Measurements from ENCODE around the gene RALGPS1. TPM values are rescaled to one million over a fixed set of nuclear protein-coding genes. Genes with fewer than 3 reads are reported as not detected.

Gene RALGPS1
- total and polyA plus RNA-seq, 10 donors: 2.5 to 27.3 (median 14.1) TPM

GRCh38 chr9:127007638-127008037, 93.1 kb downstream of the RALGPS1 start:
- WGBS, 5 donors: 86 to 92% (median 87%) methylated on average over 6 of the region's 6 CpGs
- Histone ChIP-seq H3K4me1 (no peaks in the 10 kb centered on the region), H3K36me3 (no peaks in the 10 kb centered on the region), H3K9me3 (no peaks in the 10 kb centered on the region), H3K27ac (no peak overlapping the region), H3K4me3 (no peak overlapping the region), H3K27me3 (replicated peaks in 1 of 7) (no peaks in the 10 kb centered on the region)
- intact Hi-C loops (cut with DNase I; ENCODE audit: low total_unique reads): no loop called here
- TF ChIP-seq POLR2AphosphoS5 (IDR thresholded peaks at IDR 0.05) (no peak), POLR2A (IDR thresholded peaks at IDR 0.05) (no peak), CTCF (IDR thresholded peaks at IDR 0.05 in 8 of 11, conservative IDR thresholded peaks at IDR 0.05 in 3 of 11) (no peak)
- DNase-seq: no peak

- Histone ChIP-seq H3K36me3 (no peaks in the 10 kb centered on the region), H3K4me3 (no peak overlapping the region), H3K27ac (no peak overlapping the region), H3K4me1 (no peaks in the 10 kb centered on the region), H3K9me3 (no peaks in the 10 kb centered on the region), H3K27me3 (replicated peaks in 1 of 7) (no peaks in the 10 kb centered on the region)
- no peak for DNase-seq
- TF ChIP-seq POLR2AphosphoS5 (IDR thresholded peaks at IDR 0.05) (no peak), POLR2A (IDR thresholded peaks at IDR 0.05) (no peak), CTCF (IDR thresholded peaks at IDR 0.05 in 8 of 11, conservative IDR thresholded peaks at IDR 0.05 in 3 of 11) (no peak)
- 85 to 100% (median 95%) methylated on average over 1 of the region's 1 CpG for WGBS, 5 donors
- intact Hi-C loops (cut with DNase I; ENCODE audit: low total_unique reads): no loop called here
These were observed 93.5 kb downstream of the RALGPS1 start for GRCh38 chr9:127008076-127008475.

- Histone ChIP-seq H3K27me3 (replicated peaks in 1 of 7) (no peaks in the 10 kb centered on the region), H3K4me1 (no peaks in the 10 kb centered on the region), H3K4me3 (no peak overlapping the region), H3K27ac (no peak overlapping the region), H3K36me3 (no peaks in the 10 kb centered on the region), H3K9me3 (no peaks in the 10 kb centered on the region)
- 83 to 96% (median 92%) methylated on average over 6 of the region's 6 CpGs for WGBS, 5 donors
- DNase-seq: no peak
- intact Hi-C loops (cut with DNase I; ENCODE audit: low total_unique reads): no loop called here
- TF ChIP-seq CTCF (IDR thresholded peaks at IDR 0.05 in 8 of 11, conservative IDR thresholded peaks at IDR 0.05 in 3 of 11): no peak
- TF ChIP-seq POLR2AphosphoS5 (IDR thresholded peaks at IDR 0.05): no peak
- TF ChIP-seq POLR2A (IDR thresholded peaks at IDR 0.05): no peak
These were observed 97.2 kb downstream of the RALGPS1 start for GRCh38 chr9:127011772-127012171.

GRCh38 chr9:127012250-127012649, 97.7 kb downstream of the RALGPS1 start:
- Histone ChIP-seq H3K9me3 (no peaks in the 10 kb centered on the region), H3K27me3 (replicated peaks in 1 of 7) (no peaks in the 10 kb centered on the region), H3K36me3 (no peaks in the 10 kb centered on the region), H3K4me3 (no peak overlapping the region), H3K4me1 (no peaks in the 10 kb centered on the region), H3K27ac (no peak overlapping the region)
- TF ChIP-seq POLR2A (IDR thresholded peaks at IDR 0.05) (no peak), POLR2AphosphoS5 (IDR thresholded peaks at IDR 0.05) (no peak), CTCF (IDR thresholded peaks at IDR 0.05 in 8 of 11, conservative IDR thresholded peaks at IDR 0.05 in 3 of 11) (no peak)
- DNase-seq: no peak
- intact Hi-C loops (cut with DNase I; ENCODE audit: low total_unique reads): no loop called here
- 93 to 96% (median 94%) methylated on average over 6 of the region's 6 CpGs for WGBS, 5 donors
